CD4-positive, CD25-positive, alpha-beta regulatory T cell (primary cell): ENCODE data around the gene NCK1. TPM values are rescaled to one million over a fixed set of nuclear protein-coding genes. Genes with fewer than 3 reads are reported as not detected.
A peak's percentile ranks its signal among the peaks of the same experiment; 100 is the strongest.

Source experiments
- ATAC-seq, 2 donors: fragments of 150-1000 bp; cut with Tn5 transposase; one replicate each; pipeline ENCODE4 v1.10.0; 2021; ENCODE audit warnings: low read depth in 2 of 2, moderate number of reproducible peaks in 2 of 2, moderate library complexity in 1 of 2
- DNase-seq, 3 donors: peaks; one replicate each; pipeline versions ENCODE4 v3.0.0 to v3.0.0-alpha.2; 2012 to 2022; ENCODE audit warnings: mixed read lengths in 1 of 3
- H3K27ac ChIP-seq: one replicate; pipeline ENCODE4 v1.7.0; 2013; ENCODE audit warnings: mild to moderate bottlenecking, low read length; ENCODE audit not compliant: insufficient read depth, poor library complexity, severe bottlenecking
- H3K27me3 ChIP-seq: one replicate; pipeline ENCODE4 v1.7.0; 2013; ENCODE audit warnings: low read length; ENCODE audit not compliant: control insufficient read depth, insufficient read depth
- H3K36me3 ChIP-seq: one replicate; pipeline ENCODE4 v1.7.0; 2013; ENCODE audit warnings: mild to moderate bottlenecking, low read length, moderate library complexity; ENCODE audit not compliant: control insufficient read depth, insufficient read depth
- H3K4me1 ChIP-seq: 2 replicates; pipeline ENCODE4 v1.7.0; 2013; ENCODE audit warnings: mild to moderate bottlenecking, low read length; ENCODE audit not compliant: insufficient read depth, control insufficient read depth, poor library complexity, severe bottlenecking
- H3K4me3 ChIP-seq: one replicate; pipeline ENCODE4 v1.7.0; 2013; ENCODE audit warnings: low read depth, mild to moderate bottlenecking, low read length, moderate library complexity
- H3K9me3 ChIP-seq, 2 experiments: 1 replicate in 1 of 2; 2 replicates in 1 of 2; pipeline ENCODE4 v1.7.0; 2013; ENCODE audit warnings: low read length in 2 of 2, mild to moderate bottlenecking in 1 of 2, moderate library complexity in 1 of 2; ENCODE audit not compliant: control insufficient read depth in 2 of 2
- H3K27ac Mint-ChIP-seq, 3 donors: one replicate each; pipeline ENCODE4 v1.8.0; 2020 to 2022; ENCODE audit warnings: mild to moderate bottlenecking in 3 of 3, mixed read lengths in 3 of 3, moderate library complexity in 2 of 3
- H3K27me3 Mint-ChIP-seq: one replicate; pipeline ENCODE4 v1.8.0; 2022; ENCODE audit warnings: mild to moderate bottlenecking, mixed read lengths
- H3K36me3 Mint-ChIP-seq: one replicate; pipeline ENCODE4 v1.8.0; 2020; ENCODE audit warnings: mixed read lengths
- H3K4me1 Mint-ChIP-seq, 4 donors: one replicate each; pipeline ENCODE4 v1.8.0; 2020 to 2022; ENCODE audit warnings: mixed read lengths in 4 of 4, mild to moderate bottlenecking in 1 of 4
- H3K4me3 Mint-ChIP-seq, 4 donors: one replicate each; pipeline ENCODE4 v1.8.0; 2020 to 2022; ENCODE audit warnings: mild to moderate bottlenecking in 4 of 4, mixed read lengths in 4 of 4, moderate library complexity in 3 of 4
- H3K9me3 Mint-ChIP-seq, 7 donors: one replicate each; pipeline ENCODE4 v1.8.0; 2020 to 2022; ENCODE audit warnings: mixed read lengths in 7 of 7, mild to moderate bottlenecking in 3 of 7, moderate library complexity in 2 of 7
- polyA plus RNA-seq, 4 donors: library from polyadenylated mRNA; unstranded; fragments of 300-500 nt; fragmentation: Illumina TruSeq; gene quantifications; one replicate each; pipeline ENCODE4 v1.2.3, GENCODE V29; 2021
- total RNA-seq: library from RNA; stranded (reverse); gene quantifications from one replicate; pipeline ENCODE4 v1.2.3, GENCODE V29; 2022

NCK1 gene
- total and polyA plus RNA-seq, 5 donors from 2014 or later: 48.7 to 64.9 (median 55.4) TPM

DNA sequence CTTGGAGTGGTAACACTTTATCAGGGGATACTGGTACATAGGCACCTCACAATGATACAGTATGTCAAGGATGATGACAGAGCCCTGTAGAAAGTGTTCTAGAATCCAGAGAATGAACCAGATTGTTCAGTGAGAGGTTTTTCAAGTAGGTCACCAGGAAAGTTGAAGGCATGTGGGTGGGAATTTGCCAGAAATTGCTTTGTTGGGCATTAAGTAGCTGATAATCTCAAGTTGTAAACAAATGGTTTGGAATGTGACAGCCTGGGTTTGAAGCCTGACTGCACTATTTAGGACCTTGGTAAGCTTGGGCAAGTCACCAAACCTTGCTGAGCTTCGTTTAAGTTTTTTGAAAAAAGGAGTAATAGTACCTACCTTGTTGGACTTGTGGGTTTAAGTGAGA, 30.5 kb upstream of the NCK1 start:
- no peak overlapping the region for H3K27ac ChIP-seq
- peaks cover 11% of the 10 kb centered on the region for H3K27me3 ChIP-seq
- no peak overlapping the region for H3K4me3 ChIP-seq
- Mint-ChIP-seq H3K9me3 (peaks cover 0 to 14% (median 4%) of the 10 kb centered on the region in 7 donors), H3K36me3 (no peaks in the 10 kb centered on the region), H3K4me3 (no peak overlapping the region), H3K4me1 (peaks cover 0 to 9% (median 0%) of the 10 kb centered on the region in 4 donors), H3K27ac (no peak overlapping the region), H3K27me3 (peaks cover 32% of the 10 kb centered on the region)
- DNase-seq (no peak), ATAC-seq (no peak)
- peaks cover 0 to 3% of the 10 kb centered on the region in 2 experiments for H3K9me3 ChIP-seq
- no peaks in the 10 kb centered on the region for H3K36me3 ChIP-seq
- no peaks in the 10 kb centered on the region for H3K4me1 ChIP-seq

DNA sequence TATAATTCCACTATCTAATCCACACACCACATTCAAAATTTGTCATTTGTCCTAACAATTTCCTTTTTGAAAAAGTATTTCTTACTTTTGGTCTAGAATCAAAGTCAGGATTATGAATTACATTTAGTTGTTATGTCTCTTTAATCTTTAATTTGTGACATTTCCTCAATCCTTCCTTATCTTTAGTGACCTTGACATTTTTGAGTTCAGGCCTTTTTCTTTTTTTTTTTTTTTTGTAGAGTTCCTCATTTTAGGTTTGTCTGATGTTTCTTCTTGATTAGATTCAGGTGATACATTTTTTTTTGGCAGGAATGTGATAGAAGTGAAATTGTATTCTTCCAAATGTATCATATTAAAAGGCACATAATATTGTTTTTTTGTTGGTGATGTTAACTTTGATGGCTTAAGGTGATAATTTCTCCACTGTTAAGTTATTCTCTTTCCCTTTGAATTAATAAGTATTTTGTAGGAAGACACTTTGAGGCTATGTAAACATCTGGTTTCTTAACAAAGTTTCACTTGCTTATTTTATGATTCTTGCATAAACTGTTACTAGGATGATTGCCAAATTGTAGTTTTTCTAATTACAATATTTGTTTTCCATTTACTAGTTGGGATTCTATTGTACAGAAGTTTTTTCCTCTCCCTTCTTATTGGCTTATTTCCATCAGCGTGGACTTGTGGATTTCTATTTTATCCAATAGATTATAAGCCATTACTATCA, 26.8 kb upstream of the NCK1 start:
- H3K4me3 Mint-ChIP-seq: no peak overlapping the region
- no peak overlapping the region for H3K27ac Mint-ChIP-seq
- H3K27me3 Mint-ChIP-seq: peaks cover 20% of the 10 kb centered on the region
- H3K4me1 Mint-ChIP-seq: peaks cover 0 to 29% (median 15%) of the 10 kb centered on the region in 4 donors
- DNase-seq (no peak), ATAC-seq (no peak)
- Histone ChIP-seq H3K27me3 (peaks cover 5% of the 10 kb centered on the region), H3K9me3 (no peaks in the 10 kb centered on the region), H3K4me3 (no peak overlapping the region), H3K36me3 (no peaks in the 10 kb centered on the region), H3K4me1 (peaks cover 9% of the 10 kb centered on the region), H3K27ac (no peak overlapping the region)
- peaks cover 16% of the 10 kb centered on the region for H3K36me3 Mint-ChIP-seq
- H3K9me3 Mint-ChIP-seq: peaks cover 0 to 4% (median 0%) of the 10 kb centered on the region in 7 donors

DNA sequence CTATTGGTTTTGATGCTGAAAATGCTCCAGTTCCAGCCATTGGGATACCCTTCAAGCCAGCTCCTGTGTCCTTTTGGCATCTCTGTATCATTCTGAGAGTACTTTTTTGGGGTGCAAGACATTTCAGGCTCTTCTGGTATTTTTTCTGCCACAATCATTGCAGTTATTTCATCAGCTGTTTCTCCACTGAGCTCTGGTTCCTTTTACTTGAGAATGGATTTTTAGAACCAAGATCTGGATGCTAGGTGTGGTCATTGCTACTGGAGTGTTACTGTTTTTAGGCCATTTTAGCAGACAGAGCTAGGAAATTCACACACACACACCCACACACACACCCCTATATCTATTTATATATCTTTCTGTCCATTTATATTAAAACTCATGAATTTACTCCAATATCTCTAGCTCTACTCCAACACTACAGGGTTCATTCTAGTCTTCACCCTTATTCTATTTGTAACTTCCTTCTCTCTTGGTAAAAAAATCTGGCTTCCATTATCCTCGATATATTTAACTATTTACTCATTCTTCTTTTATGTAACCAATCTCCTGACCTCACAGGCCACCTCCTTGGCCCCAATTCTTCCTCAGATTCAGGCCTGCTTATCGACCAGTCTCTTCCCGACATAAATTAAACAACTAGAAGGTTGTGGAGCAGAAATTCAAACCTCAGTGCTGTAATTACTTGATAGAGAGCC, 26.0 kb upstream of the NCK1 start:
- no peak for ATAC-seq
- peaks cover 0 to 29% (median 15%) of the 10 kb centered on the region in 4 donors for H3K4me1 Mint-ChIP-seq
- H3K27ac Mint-ChIP-seq: no peak overlapping the region
- H3K9me3 Mint-ChIP-seq: peaks cover 0 to 2% (median 0%) of the 10 kb centered on the region in 7 donors
- H3K9me3 ChIP-seq: no peaks in the 10 kb centered on the region
- no peaks in the 10 kb centered on the region for H3K36me3 ChIP-seq
- no peak for DNase-seq
- peaks cover 14% of the 10 kb centered on the region for H3K27me3 Mint-ChIP-seq
- H3K4me3 Mint-ChIP-seq: no peak overlapping the region
- H3K4me1 ChIP-seq: peaks cover 9% of the 10 kb centered on the region
- H3K36me3 Mint-ChIP-seq: peaks cover 16% of the 10 kb centered on the region
- peaks cover 5% of the 10 kb centered on the region for H3K27me3 ChIP-seq
- no peak overlapping the region for H3K4me3 ChIP-seq
- H3K27ac ChIP-seq: no peak overlapping the region

DNA sequence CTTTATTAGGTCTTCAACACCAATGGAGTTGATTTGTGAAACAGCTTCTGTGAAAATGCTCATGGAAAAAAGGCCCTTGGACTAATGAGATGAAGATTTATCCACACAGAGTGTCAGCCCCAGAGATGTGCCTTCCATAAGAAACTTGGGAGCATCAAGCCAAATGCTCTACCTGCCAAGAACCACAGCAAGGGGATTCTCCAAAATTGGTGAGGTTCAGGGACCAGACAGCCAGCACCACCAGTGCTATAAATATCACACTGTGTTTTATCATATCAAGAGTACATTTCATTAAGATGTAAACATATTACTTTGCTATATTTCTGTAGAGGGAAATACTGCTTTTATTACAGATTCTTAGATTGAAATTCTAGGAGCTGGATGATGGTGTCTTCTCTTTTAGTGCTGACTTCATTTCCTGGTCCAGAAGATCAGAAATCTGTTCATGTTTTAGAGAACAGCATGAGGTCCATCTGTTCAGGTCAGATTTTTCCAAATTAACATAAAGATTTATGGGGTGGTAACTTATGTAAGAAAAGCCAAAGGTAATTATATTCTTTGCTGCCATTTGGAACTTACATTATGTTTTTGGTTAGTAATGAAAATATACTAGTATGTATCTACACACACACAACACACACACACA, 25.4 kb upstream of the NCK1 start:
- no peak overlapping the region for H3K4me3 ChIP-seq
- H3K4me1 ChIP-seq: peaks cover 9% of the 10 kb centered on the region
- Mint-ChIP-seq H3K27ac (no peak overlapping the region), H3K27me3 (peaks cover 11% of the 10 kb centered on the region), H3K4me3 (no peak overlapping the region), H3K36me3 (peaks cover 16% of the 10 kb centered on the region), H3K4me1 (peaks cover 0 to 29% (median 15%) of the 10 kb centered on the region in 4 donors), H3K9me3 (peaks cover 0 to 2% (median 0%) of the 10 kb centered on the region in 7 donors)
- H3K9me3 ChIP-seq: no peaks in the 10 kb centered on the region
- DNase-seq (no peak), ATAC-seq (no peak)
- no peaks in the 10 kb centered on the region for H3K36me3 ChIP-seq
- H3K27me3 ChIP-seq: peaks cover 1% of the 10 kb centered on the region
- no peak overlapping the region for H3K27ac ChIP-seq

DNA sequence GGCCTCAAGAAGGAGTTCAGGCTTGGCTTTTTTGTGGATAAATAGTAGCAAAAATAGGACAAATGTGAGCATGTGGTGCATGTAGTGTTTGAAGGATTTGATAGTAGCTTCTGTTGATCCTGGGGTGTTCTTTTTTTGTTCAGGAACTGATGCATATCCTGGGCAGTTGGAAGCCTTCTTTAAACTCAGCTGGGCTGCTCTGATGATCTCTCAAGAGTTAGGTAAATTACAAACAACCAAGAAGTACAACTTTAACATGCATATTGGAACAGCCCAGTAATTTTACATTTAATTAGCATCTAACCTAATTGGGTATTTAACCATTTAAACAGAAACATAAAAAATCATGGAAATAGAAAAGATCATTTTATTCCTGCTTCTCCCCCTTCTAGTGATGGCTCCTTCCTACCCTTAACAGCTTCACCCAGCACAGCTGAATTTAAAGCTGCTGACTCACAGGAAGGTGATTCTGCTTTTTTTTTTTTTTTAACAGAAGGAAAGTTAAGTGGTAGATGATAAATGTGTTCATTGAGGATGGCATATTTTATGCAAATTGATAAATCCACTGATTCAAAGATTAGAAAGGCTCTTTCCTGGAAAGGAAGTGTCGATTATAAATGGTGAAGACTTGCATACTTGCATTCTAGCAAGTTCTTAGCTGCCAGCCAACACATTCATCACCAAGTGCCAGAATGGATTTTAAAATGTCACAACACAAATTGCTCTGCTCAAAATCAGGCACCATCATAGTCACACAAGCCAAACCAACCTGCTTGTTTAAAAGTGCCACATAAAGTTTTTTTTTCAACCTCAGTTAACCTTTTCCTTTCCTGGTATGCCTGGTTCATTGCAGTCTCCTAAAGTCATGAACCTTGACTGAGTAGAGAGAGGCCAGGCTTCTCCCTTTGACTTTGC, 23.1 kb upstream of the NCK1 start:
- ATAC-seq: no peak

DNA sequence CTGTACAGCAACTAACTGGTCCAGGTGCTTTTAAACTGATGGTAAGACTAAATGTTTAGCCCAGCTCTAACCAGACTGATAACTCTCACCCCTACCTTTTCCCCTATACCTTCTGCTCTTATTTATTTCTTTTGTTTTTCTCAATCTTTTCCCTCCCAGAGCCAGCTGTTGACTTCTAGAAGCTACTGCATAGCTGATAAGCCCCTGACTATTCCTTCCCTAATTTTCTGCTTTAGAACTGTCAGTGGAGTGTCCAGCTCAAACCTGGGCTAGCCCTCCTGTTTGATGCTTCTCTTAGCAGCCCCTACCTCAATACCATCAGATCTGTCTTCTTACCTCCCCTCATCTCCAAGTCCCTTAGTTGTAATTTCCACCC, 22.5 kb upstream of the NCK1 start:
- H3K27ac Mint-ChIP-seq: peak overlapping the region; percentile 46 to 80 (median 78)
- H3K27me3 ChIP-seq: no peaks in the 10 kb centered on the region

More for the DNA sequence above, 23.1 kb upstream of the NCK1 start:
- Mint-ChIP-seq H3K36me3 (peaks cover 27% of the 10 kb centered on the region), H3K4me1 (peaks cover 0 to 23% (median 17%) of the 10 kb centered on the region in 4 donors), H3K4me3 (no peak overlapping the region), H3K9me3 (no peaks in the 10 kb centered on the region), H3K27ac (peak overlapping the region; percentile 10 to 80 (median 46)), H3K27me3 (peaks cover 4% of the 10 kb centered on the region)
- H3K36me3 ChIP-seq: peaks cover 4% of the 10 kb centered on the region
- DNase-seq: peak in 1 of 3 donors; percentile 75
- peaks cover 9% of the 10 kb centered on the region for H3K4me1 ChIP-seq
- H3K9me3 ChIP-seq: no peaks in the 10 kb centered on the region
- no peak overlapping the region for H3K4me3 ChIP-seq
- no peak overlapping the region for H3K27ac ChIP-seq
- no peaks in the 10 kb centered on the region for H3K27me3 ChIP-seq

DNA sequence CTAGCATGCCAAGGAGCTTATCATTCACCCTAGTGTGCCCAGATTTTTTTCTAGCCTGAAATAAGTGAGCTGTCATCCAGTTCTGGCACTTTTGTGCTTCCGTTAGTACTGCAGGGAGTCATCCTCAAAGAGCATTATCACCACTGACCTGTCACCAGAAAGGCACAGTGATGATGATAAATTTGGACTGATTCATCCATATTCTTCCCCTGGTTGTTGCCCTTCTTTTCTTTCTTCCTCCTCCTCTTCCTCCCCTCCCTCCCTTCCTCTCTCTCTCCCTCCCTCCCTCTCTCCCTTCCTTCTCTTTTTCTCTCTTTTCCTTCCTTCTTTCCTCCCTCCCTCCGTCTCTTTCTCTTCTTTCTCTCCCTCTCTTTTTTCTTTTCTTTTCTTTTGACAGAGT, 21.8 kb upstream of the NCK1 start:
- ATAC-seq: no peak
- DNase-seq: no peak
- no peak overlapping the region for H3K27ac Mint-ChIP-seq

More for the DNA sequence above, 22.5 kb upstream of the NCK1 start:
- peaks cover 0 to 23% (median 17%) of the 10 kb centered on the region in 4 donors for H3K4me1 Mint-ChIP-seq
- peaks cover 4% of the 10 kb centered on the region for H3K27me3 Mint-ChIP-seq
- Histone ChIP-seq H3K4me3 (no peak overlapping the region), H3K9me3 (no peaks in the 10 kb centered on the region), H3K27ac (no peak overlapping the region), H3K36me3 (peaks cover 4% of the 10 kb centered on the region), H3K4me1 (peaks cover 9% of the 10 kb centered on the region)
- no peak for DNase-seq
- H3K9me3 Mint-ChIP-seq: no peaks in the 10 kb centered on the region
- H3K36me3 Mint-ChIP-seq: peaks cover 27% of the 10 kb centered on the region
- ATAC-seq: no peak
- H3K4me3 Mint-ChIP-seq: no peak overlapping the region

More for the DNA sequence above, 21.8 kb upstream of the NCK1 start:
- Histone ChIP-seq H3K27ac (no peak overlapping the region), H3K27me3 (no peaks in the 10 kb centered on the region), H3K36me3 (peaks cover 4% of the 10 kb centered on the region), H3K9me3 (no peaks in the 10 kb centered on the region), H3K4me3 (no peak overlapping the region), H3K4me1 (peaks cover 9% of the 10 kb centered on the region)
- no peak overlapping the region for H3K4me3 Mint-ChIP-seq
- H3K9me3 Mint-ChIP-seq: no peaks in the 10 kb centered on the region
- H3K36me3 Mint-ChIP-seq: peaks cover 31% of the 10 kb centered on the region
- peaks cover 0 to 26% (median 17%) of the 10 kb centered on the region in 4 donors for H3K4me1 Mint-ChIP-seq
- peaks cover 4% of the 10 kb centered on the region for H3K27me3 Mint-ChIP-seq
